ENCODE results near the gene CACNA1F. TPM values are rescaled to one million over a fixed set of nuclear protein-coding genes. Genes with fewer than 3 reads are reported as not detected.

The CACNA1F gene
- total and polyA plus RNA-seq, 2 experiments from 2014 or later, result 0.02 to 0.45 TPM

DNA sequence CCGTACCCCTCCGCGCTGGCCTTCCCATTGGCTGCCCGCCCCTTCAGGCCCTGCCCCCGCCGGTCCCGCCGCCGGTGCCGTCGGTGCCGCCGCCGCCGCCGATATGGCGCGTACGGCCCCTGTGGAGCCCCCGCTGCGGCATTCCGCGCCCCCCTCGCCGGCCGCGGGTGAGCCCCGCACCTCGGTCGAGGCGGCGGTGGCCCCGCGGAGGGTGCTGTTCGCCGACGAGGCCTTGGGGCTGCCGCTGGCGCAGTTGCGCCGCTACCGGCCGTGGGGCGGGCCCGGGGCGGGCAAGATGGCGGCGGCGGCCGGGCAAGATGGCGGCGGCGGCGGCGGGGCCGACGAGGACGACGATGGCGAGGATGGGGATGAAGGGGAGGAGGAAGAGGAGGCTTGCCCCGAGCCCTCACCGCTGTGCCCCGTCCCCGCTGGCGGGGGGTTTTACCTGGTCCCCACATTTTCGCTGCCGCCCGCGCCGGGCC is 36.7 kb upstream of the CACNA1F start, which contains the start of gene PPP1R3F:
Gene PPP1R3F, plus strand, starts transcription at position 27 of the 482 bp plus-strand sequence. Its CDS starts 77 bp downstream, at position 104.
- TF ChIP-seq, protein P1, sequence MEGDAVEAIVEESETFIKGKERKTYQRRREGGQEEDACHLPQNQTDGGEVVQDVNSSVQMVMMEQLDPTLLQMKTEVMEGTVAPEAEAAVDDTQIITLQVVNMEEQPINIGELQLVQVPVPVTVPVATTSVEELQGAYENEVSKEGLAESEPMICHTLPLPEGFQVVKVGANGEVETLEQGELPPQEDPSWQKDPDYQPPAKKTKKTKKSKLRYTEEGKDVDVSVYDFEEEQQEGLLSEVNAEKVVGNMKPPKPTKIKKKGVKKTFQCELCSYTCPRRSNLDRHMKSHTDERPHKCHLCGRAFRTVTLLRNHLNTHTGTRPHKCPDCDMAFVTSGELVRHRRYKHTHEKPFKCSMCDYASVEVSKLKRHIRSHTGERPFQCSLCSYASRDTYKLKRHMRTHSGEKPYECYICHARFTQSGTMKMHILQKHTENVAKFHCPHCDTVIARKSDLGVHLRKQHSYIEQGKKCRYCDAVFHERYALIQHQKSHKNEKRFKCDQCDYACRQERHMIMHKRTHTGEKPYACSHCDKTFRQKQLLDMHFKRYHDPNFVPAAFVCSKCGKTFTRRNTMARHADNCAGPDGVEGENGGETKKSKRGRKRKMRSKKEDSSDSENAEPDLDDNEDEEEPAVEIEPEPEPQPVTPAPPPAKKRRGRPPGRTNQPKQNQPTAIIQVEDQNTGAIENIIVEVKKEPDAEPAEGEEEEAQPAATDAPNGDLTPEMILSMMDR (IDR thresholded peaks at IDR 0.05; ENCODE audit: low read depth, low read length), result no peak

DNA sequence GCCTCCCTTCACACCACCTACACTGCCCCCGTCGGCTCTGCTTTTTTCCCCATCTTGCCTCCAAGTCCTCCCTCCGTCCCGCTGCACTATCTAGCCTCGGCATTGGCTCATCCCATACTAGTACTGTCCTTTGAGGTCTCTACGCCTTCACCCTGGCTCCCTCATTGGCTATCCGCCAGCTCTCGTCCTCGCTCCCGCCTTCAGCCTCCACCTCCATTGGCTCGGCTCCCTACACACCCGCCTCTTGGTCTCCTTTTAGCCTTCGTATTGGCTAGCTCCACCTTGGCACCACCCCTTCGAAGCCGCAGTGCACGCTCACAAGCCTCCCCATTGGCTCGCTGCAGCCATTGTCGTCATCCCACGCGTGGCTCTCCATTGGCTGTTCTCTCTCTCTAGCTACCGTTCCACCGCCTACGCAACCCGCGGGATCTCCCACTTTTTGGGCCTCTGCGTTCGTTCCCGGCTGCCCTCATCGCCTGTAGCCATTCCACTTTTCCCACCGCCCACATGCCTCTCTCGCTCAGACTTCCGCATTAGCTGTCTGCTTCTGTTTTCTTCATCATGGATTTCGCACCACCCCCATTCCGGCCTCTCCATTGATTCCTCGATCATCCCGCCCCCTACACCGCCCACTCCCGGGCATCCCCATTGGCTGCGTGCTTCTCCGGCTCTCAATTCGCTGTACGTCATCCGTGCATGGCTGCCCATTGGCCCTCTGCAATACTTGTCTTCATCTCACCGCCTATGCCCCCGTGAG is 36.0 kb upstream of the CACNA1F start:
- TF ChIP-seq, protein P1 (IDR thresholded peaks at IDR 0.05; ENCODE audit: low read depth, low read length), result no peak
- no peaks in the 10 kb centered on the region for H3K4me1 ChIP-seq (ENCODE audit: low read depth)
- peak; percentile 94 to 99 for DNase-seq (ENCODE audit: low read depth in 1 of 2, low spot score in 1 of 2)
- H3K27me3 ChIP-seq, result no peaks in the 10 kb centered on the region
- H3K36me3 ChIP-seq, result no peaks in the 10 kb centered on the region
- H3K9me3 ChIP-seq (ENCODE audit: low read depth), result no peaks in the 10 kb centered on the region
- peak overlapping the region; percentile 72 for H3K4me3 ChIP-seq
- peak overlapping the region; percentile 99 for H3K27ac ChIP-seq

More for the DNA sequence above, 36.7 kb upstream of the CACNA1F start, which contains the start of gene PPP1R3F:
- H3K9me3 ChIP-seq (ENCODE audit: low read depth), result no peaks in the 10 kb centered on the region
- H3K4me1 ChIP-seq (ENCODE audit: low read depth), result no peaks in the 10 kb centered on the region
- H3K27ac ChIP-seq, result peak within 1 kb of the TSS; percentile 99
- H3K4me3 ChIP-seq, result peak within 1 kb of the TSS; percentile 72
- no peaks in the 10 kb centered on the region for H3K36me3 ChIP-seq
- no peak for DNase-seq (ENCODE audit: low read depth in 1 of 2, low spot score in 1 of 2)
- no peaks in the 10 kb centered on the region for H3K27me3 ChIP-seq

DNA sequence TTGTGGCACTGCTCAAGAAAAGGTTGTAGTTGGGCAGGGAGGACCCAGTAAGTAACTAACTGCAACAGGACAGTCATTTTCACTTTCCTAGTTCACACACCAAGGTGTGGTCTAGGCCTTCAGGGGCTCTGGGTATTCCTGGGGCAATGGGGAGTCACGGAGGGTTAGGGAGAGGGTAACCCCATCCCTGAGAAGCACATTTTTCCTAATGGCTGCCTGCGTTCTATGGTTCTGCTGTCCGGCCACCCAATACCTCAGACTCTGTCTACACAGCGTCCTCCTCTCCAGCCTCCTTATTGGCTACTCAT is 35.5 kb upstream of the CACNA1F start:
- no peak for DNase-seq (ENCODE audit: low read depth in 1 of 2, low spot score in 1 of 2)
- peak overlapping the region; percentile 91 for H3K27ac ChIP-seq
- H3K27me3 ChIP-seq, result no peaks in the 10 kb centered on the region
- H3K9me3 ChIP-seq (ENCODE audit: low read depth), result no peaks in the 10 kb centered on the region
- no peaks in the 10 kb centered on the region for H3K4me1 ChIP-seq (ENCODE audit: low read depth)
- H3K36me3 ChIP-seq, result no peaks in the 10 kb centered on the region
- peak overlapping the region; percentile 48 for H3K4me3 ChIP-seq
- TF ChIP-seq, protein P1 (IDR thresholded peaks at IDR 0.05; ENCODE audit: low read depth, low read length), result no peak

DNA sequence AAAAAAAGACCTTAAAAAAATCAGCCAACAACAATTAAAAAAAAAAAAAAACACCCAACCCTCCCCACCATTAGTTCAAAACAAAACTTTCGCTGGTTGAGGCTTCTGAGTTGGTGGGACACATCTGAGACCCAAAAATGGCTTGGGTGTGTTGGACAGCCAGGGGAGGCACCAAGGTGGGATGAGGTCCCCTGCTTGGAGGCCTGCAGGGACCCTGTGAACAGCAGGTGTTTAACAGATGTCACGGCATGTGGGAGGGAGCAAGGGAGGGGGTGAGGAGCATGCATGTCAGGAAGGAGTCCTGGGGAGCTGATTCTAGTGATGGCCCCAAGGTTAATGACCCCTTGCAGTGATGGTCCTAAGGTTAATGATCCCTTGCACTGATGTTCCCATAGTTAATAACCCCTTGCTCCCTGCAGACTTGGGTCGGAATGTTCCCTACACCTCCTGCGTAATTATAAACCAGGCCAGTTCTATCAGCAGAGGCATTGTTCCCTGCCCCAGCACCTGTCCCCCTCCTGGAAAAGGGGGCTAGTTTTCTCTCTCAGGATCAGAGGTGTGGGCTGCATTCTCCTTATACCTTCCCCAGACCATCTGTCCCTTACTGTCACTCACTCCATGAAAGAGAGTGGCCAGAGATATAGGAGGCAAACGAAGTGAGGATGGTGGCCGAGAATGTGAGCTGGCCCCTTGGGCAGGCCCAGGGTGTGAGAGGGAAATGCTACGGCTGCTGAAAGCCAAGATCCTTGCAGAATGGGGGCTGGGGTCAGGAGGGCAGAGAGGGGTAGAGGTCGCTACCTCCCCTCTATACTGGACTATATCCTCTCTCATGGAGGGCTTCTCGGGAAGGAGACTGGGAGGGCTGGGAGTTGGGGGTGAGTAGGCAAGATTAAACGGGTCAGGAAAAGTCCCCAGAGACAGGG is 33.6 kb upstream of the CACNA1F start:
- H3K9me3 ChIP-seq (ENCODE audit: low read depth), result no peaks in the 10 kb centered on the region
- TF ChIP-seq, protein P1 (IDR thresholded peaks at IDR 0.05; ENCODE audit: low read depth, low read length), result no peak
- no peaks in the 10 kb centered on the region for H3K36me3 ChIP-seq
- no peaks in the 10 kb centered on the region for H3K4me1 ChIP-seq (ENCODE audit: low read depth)
- no peaks in the 10 kb centered on the region for H3K27me3 ChIP-seq
- no peak for DNase-seq (ENCODE audit: low read depth in 1 of 2, low spot score in 1 of 2)
- no peak overlapping the region for H3K27ac ChIP-seq
- no peak overlapping the region for H3K4me3 ChIP-seq

DNA sequence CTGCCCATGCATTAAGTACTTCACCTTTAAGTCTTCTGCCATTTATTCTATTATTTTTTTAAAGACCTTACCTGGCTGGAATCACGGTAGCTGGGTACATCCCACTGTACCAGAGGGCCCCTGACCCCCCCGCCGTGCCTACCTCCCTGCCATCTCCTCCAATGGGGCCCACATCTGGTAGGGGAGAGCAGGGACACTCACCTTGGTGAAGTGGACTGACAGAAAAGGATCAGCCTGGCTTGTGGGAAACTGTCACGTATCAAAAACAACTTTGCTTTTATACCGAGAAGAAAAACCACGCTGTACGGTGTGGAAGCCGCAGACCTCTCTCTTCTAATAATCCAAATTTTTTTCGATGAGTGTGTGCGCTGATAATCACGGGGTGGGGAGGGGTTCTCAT is 31.3 kb upstream of the CACNA1F start, which contains the start of gene FOXP3:
Gene FOXP3, minus strand, starts transcription at position 251 of the 400 bp plus-strand sequence. CDS start 6,205 bp downstream, outside the sequence.
- TF ChIP-seq, protein P1 (IDR thresholded peaks at IDR 0.05; ENCODE audit: low read depth, low read length), result no peak
- no peak within 1 kb of the TSS for H3K27ac ChIP-seq
- H3K4me3 ChIP-seq, result no peak within 1 kb of the TSS
- no peaks in the 10 kb centered on the region for H3K4me1 ChIP-seq (ENCODE audit: low read depth)
- H3K27me3 ChIP-seq, result no peaks in the 10 kb centered on the region
- no peak for DNase-seq (ENCODE audit: low read depth in 1 of 2, low spot score in 1 of 2)
- no peaks in the 10 kb centered on the region for H3K36me3 ChIP-seq
- no peaks in the 10 kb centered on the region for H3K9me3 ChIP-seq (ENCODE audit: low read depth)
